ENCODE data around the gene IP6K3. TPM values are rescaled to one million over a fixed set of nuclear protein-coding genes. Genes with fewer than 3 reads are reported as not detected.

The IP6K3 gene
- total RNA-seq, 1 donor from 2014 or later = 2.9 TPM

- H3K9ac ChIP-seq = no peak overlapping the region
- no peaks in the 10 kb centered on the region for H3K9me3 Mint-ChIP-seq
- H3K36me3 ChIP-seq = no peaks in the 10 kb centered on the region
- H3K36me3 Mint-ChIP-seq = no peaks in the 10 kb centered on the region
- H2AFZ ChIP-seq (replicated peaks) = no peak overlapping the region
- H3F3A ChIP-seq (ENCODE audit: low read depth) = peaks cover 7% of the 10 kb centered on the region
- no peak overlapping the region for H3K27ac Mint-ChIP-seq
- no peaks in the 10 kb centered on the region for H3K9me3 ChIP-seq (ENCODE audit: low read depth)
- no peak overlapping the region for H3K4me3 Mint-ChIP-seq
- peaks cover 18% of the 10 kb centered on the region for H3K27me3 Mint-ChIP-seq (ENCODE audit: insufficient read depth, low read depth)
- H3K4me1 ChIP-seq = peaks cover 16% of the 10 kb centered on the region
- no peak overlapping the region for H3K4me3 ChIP-seq
- peaks cover 17% of the 10 kb centered on the region for H3K4me1 Mint-ChIP-seq
- no peak for DNase-seq (ENCODE audit: low spot score)
- TF ChIP-seq CTCF (IDR thresholded peaks at IDR 0.05) (no peak), EZH2phosphoT487 (IDR thresholded peaks at IDR 0.05) (no peak), EZH2 (IDR thresholded peaks at IDR 0.05) (no peak)
- no peaks in the 10 kb centered on the region for H4K20me1 ChIP-seq (ENCODE audit: low read depth)
- H3K4me2 ChIP-seq = no peak overlapping the region
- no peaks in the 10 kb centered on the region for H3K27me3 ChIP-seq
- no peaks in the 10 kb centered on the region for H3K79me2 ChIP-seq (ENCODE audit: low read depth)
- no peak overlapping the region for H3K27ac ChIP-seq
Measured at GRCh38 chr6:33677143-33677660, 69.5 kb downstream of the IP6K3 start.

- H3K27me3 Mint-ChIP-seq (ENCODE audit: insufficient read depth, low read depth) = peaks cover 18% of the 10 kb centered on the region
- no peak for DNase-seq (ENCODE audit: low spot score)
- H3K4me2 ChIP-seq = no peak overlapping the region
- no peak overlapping the region for H3K27ac ChIP-seq
- no peaks in the 10 kb centered on the region for H3K9me3 Mint-ChIP-seq
- H3K9me3 ChIP-seq (ENCODE audit: low read depth) = no peaks in the 10 kb centered on the region
- no peak overlapping the region for H3K27ac Mint-ChIP-seq
- no peak overlapping the region for H2AFZ ChIP-seq (replicated peaks)
- no peak overlapping the region for H3K9ac ChIP-seq
- H3K27me3 ChIP-seq = no peaks in the 10 kb centered on the region
- H3F3A ChIP-seq (ENCODE audit: low read depth) = peaks cover 7% of the 10 kb centered on the region
- H3K4me3 Mint-ChIP-seq = peak overlapping the region; percentile 69
- H3K79me2 ChIP-seq (ENCODE audit: low read depth) = no peaks in the 10 kb centered on the region
- H3K36me3 Mint-ChIP-seq = no peaks in the 10 kb centered on the region
- TF ChIP-seq EZH2 (IDR thresholded peaks at IDR 0.05) (no peak), CTCF (IDR thresholded peaks at IDR 0.05) (no peak), EZH2phosphoT487 (IDR thresholded peaks at IDR 0.05) (no peak)
- H3K4me1 Mint-ChIP-seq = peaks cover 21% of the 10 kb centered on the region
- H4K20me1 ChIP-seq (ENCODE audit: low read depth) = no peaks in the 10 kb centered on the region
- no peak overlapping the region for H3K4me3 ChIP-seq
- no peaks in the 10 kb centered on the region for H3K36me3 ChIP-seq
- peaks cover 16% of the 10 kb centered on the region for H3K4me1 ChIP-seq
Measured at GRCh38 chr6:33676416-33677142, 70.1 kb downstream of the IP6K3 start.

GRCh38 chr6:33675968-33676367, 70.7 kb downstream of the IP6K3 start:
- peaks cover 16% of the 10 kb centered on the region for H3K4me1 ChIP-seq
- no peaks in the 10 kb centered on the region for H3K36me3 Mint-ChIP-seq
- no peaks in the 10 kb centered on the region for H3K27me3 ChIP-seq
- H3K27me3 Mint-ChIP-seq (ENCODE audit: insufficient read depth, low read depth) = peaks cover 15% of the 10 kb centered on the region
- DNase-seq (ENCODE audit: low spot score) = no peak
- H3F3A ChIP-seq (ENCODE audit: low read depth) = peaks cover 7% of the 10 kb centered on the region
- H2AFZ ChIP-seq (replicated peaks) = no peak overlapping the region
- H3K4me3 ChIP-seq = no peak overlapping the region
- H4K20me1 ChIP-seq (ENCODE audit: low read depth) = no peaks in the 10 kb centered on the region
- H3K36me3 ChIP-seq = no peaks in the 10 kb centered on the region
- H3K4me1 Mint-ChIP-seq = peaks cover 23% of the 10 kb centered on the region
- TF ChIP-seq CTCF (IDR thresholded peaks at IDR 0.05) = no peak
- TF ChIP-seq EZH2phosphoT487 (IDR thresholded peaks at IDR 0.05) = no peak
- H3K27ac Mint-ChIP-seq = no peak overlapping the region
- no peak overlapping the region for H3K9ac ChIP-seq
- H3K4me3 Mint-ChIP-seq = no peak overlapping the region
- H3K9me3 Mint-ChIP-seq = no peaks in the 10 kb centered on the region
- H3K4me2 ChIP-seq = no peak overlapping the region
- H3K79me2 ChIP-seq (ENCODE audit: low read depth) = no peaks in the 10 kb centered on the region
- no peaks in the 10 kb centered on the region for H3K9me3 ChIP-seq (ENCODE audit: low read depth)
- H3K27ac ChIP-seq = no peak overlapping the region

All from neural progenitor cell (in vitro differentiated cells).